Measurements from ENCODE around the gene ANKAR.
"Not testable (repeated sequence)": the region's sequence is repeated elsewhere in the genome, so short reads cannot be mapped to it uniquely, and the experiment has no call there.

The ANKAR gene

GRCh38 chr2:189685540-189686229 is 11.2 kb downstream of the ANKAR start:
- Histone ChIP-seq H3K36me3 (ENCODE audit: control insufficient read depth, insufficient read depth, low read length) (no peaks in the 10 kb centered on the region; the same call in 1 of the 2 replicates), H3K27me3 (replicated peaks; ENCODE audit: control insufficient read depth, insufficient read depth, low read length) (no peaks in the 10 kb centered on the region), H3K4me3 (replicated peaks; ENCODE audit: low read depth, low read length) (no peak overlapping the region)
- no peak for DNase-seq (ENCODE audit: extremely low read depth, insufficient read length)
- TF ChIP-seq, protein P1, sequence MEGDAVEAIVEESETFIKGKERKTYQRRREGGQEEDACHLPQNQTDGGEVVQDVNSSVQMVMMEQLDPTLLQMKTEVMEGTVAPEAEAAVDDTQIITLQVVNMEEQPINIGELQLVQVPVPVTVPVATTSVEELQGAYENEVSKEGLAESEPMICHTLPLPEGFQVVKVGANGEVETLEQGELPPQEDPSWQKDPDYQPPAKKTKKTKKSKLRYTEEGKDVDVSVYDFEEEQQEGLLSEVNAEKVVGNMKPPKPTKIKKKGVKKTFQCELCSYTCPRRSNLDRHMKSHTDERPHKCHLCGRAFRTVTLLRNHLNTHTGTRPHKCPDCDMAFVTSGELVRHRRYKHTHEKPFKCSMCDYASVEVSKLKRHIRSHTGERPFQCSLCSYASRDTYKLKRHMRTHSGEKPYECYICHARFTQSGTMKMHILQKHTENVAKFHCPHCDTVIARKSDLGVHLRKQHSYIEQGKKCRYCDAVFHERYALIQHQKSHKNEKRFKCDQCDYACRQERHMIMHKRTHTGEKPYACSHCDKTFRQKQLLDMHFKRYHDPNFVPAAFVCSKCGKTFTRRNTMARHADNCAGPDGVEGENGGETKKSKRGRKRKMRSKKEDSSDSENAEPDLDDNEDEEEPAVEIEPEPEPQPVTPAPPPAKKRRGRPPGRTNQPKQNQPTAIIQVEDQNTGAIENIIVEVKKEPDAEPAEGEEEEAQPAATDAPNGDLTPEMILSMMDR (IDR thresholded peaks at IDR 0.05; ENCODE audit: insufficient read depth, low read length, poor library complexity, severe bottlenecking): no peak

DNA sequence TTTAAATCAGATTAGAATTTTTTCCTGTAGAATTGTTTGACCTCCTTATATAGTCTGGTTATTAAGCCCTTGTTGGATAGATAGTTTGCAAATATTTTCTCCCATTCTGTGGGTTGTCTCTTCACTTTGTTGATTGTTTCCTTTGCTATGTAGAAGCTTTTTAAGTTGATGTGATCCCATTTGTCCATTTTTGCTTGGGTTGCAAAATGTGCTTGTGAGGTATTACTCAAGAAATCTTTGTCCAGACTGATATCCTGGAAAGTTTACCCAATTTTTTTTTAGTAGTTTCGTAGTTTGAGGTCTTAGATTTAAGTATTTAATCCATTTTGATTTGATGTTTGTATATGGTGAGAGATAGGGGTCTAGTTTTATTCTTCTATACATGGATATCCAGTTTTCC is 13.3 kb downstream of the ANKAR start:
- H3K27me3 ChIP-seq (replicated peaks; ENCODE audit: control insufficient read depth, insufficient read depth, low read length); H3K4me3 ChIP-seq (replicated peaks; ENCODE audit: low read depth, low read length); DNase-seq (ENCODE audit: extremely low read depth, insufficient read length); H3K36me3 ChIP-seq (ENCODE audit: control insufficient read depth, insufficient read depth, low read length): not testable (repeated sequence)

- no peaks in the 10 kb centered on the region for H3K27me3 ChIP-seq (replicated peaks; ENCODE audit: control insufficient read depth, insufficient read depth, low read length)
- no peaks in the 10 kb centered on the region for H3K36me3 ChIP-seq (ENCODE audit: control insufficient read depth, insufficient read depth, low read length)
- TF ChIP-seq, protein P1 (IDR thresholded peaks at IDR 0.05; ENCODE audit: insufficient read depth, low read length, poor library complexity, severe bottlenecking): no peak
- no peak overlapping the region for H3K4me3 ChIP-seq (replicated peaks; ENCODE audit: low read depth, low read length)
- no peak for DNase-seq (ENCODE audit: extremely low read depth, insufficient read length)
These were observed 21.8 kb downstream of the ANKAR start for GRCh38 chr2:189696223-189696622.

DNA sequence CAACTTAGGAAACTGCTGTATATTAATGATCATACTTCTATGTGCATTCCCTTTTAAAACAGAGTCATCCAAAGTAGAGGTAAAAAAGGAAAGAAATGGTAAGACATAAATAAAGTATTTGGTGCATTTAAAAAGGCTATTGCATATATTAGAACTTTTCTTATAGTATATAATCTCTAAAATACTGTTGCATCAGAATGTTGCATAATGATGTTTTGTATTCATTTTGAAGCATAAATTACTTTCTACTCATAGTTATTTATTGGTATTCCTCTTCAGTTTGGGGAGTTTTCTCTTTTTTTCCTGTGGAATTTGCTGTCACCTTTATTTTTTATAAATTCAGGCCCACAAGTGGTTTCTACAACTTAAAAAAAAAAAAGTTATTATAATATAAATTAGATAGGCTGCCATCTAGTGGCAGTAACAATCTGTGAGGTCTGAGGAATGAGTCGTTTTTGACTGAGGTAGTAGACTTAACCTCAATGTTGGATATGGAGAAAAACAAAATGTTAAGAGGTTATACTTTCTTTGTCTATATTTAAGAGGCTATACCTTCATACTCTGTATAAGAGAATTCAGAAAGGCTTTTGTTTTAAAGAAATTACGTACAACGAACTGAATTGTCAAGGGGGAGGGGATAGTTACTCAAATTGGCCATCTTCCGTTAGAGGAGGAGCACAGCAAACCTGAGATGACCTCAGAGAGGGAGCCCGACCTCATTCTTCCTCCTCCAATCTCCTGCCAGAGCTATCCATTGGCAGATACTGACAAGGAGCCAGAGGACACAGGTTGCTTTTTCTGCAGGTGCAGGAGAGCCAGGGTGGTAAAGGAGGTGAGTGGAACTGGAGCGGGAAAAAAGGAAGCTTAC is 23.8 kb downstream of the ANKAR start:
- TF ChIP-seq, protein P1 (IDR thresholded peaks at IDR 0.05; ENCODE audit: insufficient read depth, low read length, poor library complexity, severe bottlenecking): peak; percentile 41
- H3K27me3 ChIP-seq (replicated peaks; ENCODE audit: control insufficient read depth, insufficient read depth, low read length): no peaks in the 10 kb centered on the region
- no peak overlapping the region; the same call in 1 of the 2 replicates for H3K4me3 ChIP-seq (replicated peaks; ENCODE audit: low read depth, low read length)
- no peaks in the 10 kb centered on the region for H3K36me3 ChIP-seq (ENCODE audit: control insufficient read depth, insufficient read depth, low read length)
- peak; percentile 15 for DNase-seq (ENCODE audit: extremely low read depth, insufficient read length)

DNA sequence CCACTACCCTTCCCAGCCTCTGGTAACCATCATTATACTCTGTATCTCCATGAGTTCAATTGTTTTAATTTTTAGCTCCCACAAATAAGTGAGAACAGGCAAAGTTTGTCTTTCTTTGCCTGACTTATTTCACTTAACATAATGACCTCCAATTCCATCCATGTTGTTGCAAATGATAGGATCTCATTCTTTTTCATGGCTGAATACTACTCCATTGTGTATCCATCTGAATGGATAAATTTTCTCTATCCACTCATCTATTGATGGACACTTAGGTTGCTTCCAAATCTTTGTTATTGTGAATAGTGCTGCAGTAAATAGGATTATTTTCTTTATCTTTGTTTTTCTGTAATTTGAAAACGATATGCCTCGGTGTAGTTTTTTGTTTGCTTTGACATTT is 26.2 kb downstream of the ANKAR start:
- DNase-seq (ENCODE audit: extremely low read depth, insufficient read length): no peak
- TF ChIP-seq, protein P1 (IDR thresholded peaks at IDR 0.05; ENCODE audit: insufficient read depth, low read length, poor library complexity, severe bottlenecking): no peak
- Histone ChIP-seq H3K4me3 (replicated peaks; ENCODE audit: low read depth, low read length) (no peak overlapping the region), H3K36me3 (ENCODE audit: control insufficient read depth, insufficient read depth, low read length) (no peaks in the 10 kb centered on the region), H3K27me3 (replicated peaks; ENCODE audit: control insufficient read depth, insufficient read depth, low read length) (no peaks in the 10 kb centered on the region)

DNA sequence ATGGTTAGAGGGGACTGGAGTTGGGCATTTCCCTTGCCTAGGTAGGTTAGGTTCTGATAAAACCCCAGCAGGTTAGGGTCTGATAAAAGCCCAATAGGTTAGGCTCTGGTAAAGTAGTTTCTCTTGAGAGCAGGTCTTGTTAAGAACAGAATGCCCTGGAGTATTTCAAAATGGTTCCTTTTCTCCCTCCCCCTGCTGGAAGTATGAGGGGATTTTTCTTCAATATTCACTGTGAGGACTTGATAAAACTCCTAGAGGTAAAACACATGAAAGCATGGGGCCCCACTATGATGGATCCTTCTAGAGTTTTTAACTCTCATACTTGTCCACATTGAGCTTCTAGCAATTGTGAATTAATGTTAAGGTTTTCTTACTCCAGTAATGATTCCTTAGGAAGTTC is 27.6 kb downstream of the ANKAR start:
- Histone ChIP-seq H3K27me3 (replicated peaks; ENCODE audit: control insufficient read depth, insufficient read depth, low read length) (no peaks in the 10 kb centered on the region), H3K4me3 (replicated peaks; ENCODE audit: low read depth, low read length) (no peak overlapping the region), H3K36me3 (ENCODE audit: control insufficient read depth, insufficient read depth, low read length) (no peaks in the 10 kb centered on the region)
- TF ChIP-seq, protein P1 (IDR thresholded peaks at IDR 0.05; ENCODE audit: insufficient read depth, low read length, poor library complexity, severe bottlenecking): no peak
- no peak for DNase-seq (ENCODE audit: extremely low read depth, insufficient read length)
